GM21825 (cell line): ENCODE results near the gene KLHL35.

Experiments
- ATAC-seq: cut with Tn5 transposase; IDR thresholded peaks from one replicate; pipeline ENCODE4 v1.9.1; 2021; ENCODE audit warnings: mild to moderate bottlenecking, moderate library complexity; ENCODE audit not compliant: unreplicated experiment

Gene KLHL35, protein sequence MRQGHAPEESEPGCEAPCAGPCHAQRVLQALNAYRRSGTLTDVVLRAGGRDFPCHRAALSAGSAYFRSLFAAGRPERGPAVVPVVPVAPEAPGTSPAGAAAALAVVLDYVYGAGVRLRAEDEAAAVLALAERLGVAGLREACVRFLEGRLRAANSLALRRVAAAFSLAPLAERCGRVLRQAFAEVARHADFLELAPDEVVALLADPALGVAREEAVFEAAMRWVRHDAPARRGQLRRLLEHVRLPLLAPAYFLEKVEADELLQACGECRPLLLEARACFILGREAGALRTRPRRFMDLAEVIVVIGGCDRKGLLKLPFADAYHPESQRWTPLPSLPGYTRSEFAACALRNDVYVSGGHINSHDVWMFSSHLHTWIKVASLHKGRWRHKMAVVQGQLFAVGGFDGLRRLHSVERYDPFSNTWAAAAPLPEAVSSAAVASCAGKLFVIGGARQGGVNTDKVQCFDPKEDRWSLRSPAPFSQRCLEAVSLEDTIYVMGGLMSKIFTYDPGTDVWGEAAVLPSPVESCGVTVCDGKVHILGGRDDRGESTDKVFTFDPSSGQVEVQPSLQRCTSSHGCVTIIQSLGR

GRCh38 chr11:75432911-75433321 lies at the start of gene KLHL35:
TSS of gene KLHL35 (minus strand) at chr11:75433203. CDS start at chr11:75430629, 2,574 bp downstream.
- ATAC-seq, result no peak

DNA sequence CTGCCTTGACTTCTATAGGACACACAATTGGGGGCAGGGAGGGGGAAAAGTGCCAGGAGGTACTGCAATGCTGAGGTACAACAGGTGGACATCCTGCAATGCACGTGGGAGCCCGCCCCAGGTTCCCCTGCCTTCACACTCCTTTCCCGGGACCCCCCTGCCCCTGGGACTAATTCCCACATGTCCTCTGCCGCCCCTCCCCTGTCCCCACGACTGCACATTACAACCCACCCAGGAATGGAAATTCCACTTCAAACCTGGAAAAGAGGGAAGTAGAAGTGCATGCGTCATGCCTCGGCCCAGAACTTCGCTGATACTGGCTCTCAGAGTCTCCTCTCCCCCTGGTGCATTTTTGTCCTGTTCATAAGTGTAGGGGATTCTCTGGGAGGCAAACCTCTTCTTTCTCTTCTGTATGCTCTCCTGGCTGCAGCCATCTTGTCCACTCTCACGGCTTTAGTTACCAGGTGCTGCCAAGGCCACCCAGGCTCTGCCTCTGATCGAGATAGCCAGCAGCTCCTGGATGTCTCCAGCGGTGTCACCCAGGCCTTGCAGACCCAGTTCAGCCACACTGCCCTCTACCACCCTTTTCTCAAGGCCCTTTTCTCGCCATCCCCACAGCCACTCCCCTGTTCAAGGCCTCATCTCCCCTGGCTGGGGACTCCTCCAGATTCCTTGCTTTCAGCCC lies 49.1 kb upstream of the KLHL35 start:
- no peak for ATAC-seq

- ATAC-seq, result no peak
These were observed 48.4 kb upstream of the KLHL35 start for GRCh38 chr11:75481223-75481921.

DNA sequence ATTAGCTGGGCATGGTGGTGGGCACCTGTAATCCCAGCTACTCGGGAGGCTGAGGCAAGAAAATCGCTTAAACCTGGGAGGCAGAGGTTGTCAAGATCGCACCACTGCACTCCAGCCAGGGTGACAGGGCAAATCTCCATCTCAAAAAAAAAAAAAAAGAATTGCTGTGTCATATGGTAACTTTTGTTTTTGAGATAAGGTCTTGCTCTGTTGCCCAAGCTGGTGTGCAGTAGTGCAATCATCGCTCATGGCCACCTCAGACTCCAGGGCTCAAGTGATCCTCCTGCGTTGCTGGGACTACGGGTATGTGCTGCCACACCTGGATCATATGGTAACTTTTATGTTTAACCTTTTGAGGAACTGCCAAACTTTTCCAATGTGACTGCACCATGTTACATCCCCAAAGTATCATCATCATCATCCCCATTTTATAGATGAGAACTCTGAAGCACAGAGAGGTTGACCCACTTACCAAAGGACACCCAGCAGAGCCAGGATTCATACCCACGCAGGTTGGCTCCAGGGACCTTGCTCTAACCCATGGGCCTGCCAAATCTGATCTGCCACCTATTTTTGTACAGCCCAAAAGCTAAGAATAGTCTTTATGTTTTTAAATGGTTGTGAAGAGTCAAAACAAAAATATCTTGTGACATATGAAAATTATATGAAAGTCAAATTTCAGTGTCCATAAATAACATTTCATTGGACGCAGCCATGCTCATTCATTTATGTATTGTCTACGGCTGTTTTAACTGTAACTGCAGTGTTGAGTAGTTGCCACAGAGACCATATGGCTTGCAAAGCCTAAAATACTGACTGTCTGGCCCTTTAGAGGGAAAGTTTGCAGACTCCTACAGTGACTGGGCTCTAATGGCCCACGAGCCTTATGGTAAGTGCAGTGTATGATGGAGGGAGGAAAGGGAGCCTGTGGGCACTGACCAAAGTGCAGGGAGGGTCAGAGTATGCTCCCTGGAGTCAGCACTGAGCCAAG lies 47.5 kb upstream of the KLHL35 start:
- no peak for ATAC-seq

GRCh38 chr11:75479597-75480145 lies 46.7 kb upstream of the KLHL35 start:
- ATAC-seq, result no peak

GRCh38 chr11:75478783-75479596 lies 46.0 kb upstream of the KLHL35 start:
- no peak for ATAC-seq

GRCh38 chr11:75477614-75477935 lies 44.6 kb upstream of the KLHL35 start:
- no peak for ATAC-seq

DNA sequence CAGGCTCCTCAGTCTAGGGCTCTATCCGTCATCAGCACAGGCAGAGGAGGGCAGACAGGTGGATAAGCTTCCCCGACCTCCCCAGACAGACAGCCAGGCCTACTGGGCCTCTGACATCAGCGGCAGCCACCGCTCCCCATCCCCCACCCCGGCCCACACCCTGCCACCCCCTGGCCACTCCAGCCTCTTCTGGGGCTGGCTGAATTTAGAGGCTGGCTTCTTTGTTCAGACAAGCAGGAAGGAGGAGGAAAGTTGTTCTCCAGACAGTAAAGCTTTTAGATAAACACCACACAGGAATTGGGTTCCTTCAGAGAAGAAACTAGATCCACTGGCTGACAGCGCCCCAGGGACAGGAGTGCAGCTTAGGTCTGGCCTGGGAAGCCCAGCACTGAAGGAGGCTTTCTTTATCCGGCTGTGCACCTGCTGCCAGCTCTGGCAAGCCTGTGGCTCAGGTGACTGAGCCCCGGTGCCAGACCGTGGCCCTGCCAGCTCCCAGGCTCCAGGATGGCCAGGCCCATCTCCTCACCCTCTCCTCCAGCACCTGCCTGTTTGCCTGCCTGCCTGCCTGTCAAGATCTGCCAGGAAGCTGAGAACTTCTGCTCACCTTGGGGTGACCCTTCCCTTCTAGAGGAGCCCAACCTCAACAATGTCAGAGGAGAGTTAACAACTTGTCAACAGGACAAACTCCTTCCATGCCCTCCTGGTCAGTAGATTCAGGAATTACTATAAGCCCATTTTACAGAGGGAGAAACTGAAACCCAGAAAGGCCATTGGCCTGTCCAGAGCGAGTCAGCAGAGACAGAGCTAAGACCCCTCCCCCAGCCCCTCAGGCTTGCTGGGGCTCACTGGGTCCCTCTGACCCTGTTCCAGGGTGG lies 44.0 kb upstream of the KLHL35 start:
- no peak for ATAC-seq

DNA sequence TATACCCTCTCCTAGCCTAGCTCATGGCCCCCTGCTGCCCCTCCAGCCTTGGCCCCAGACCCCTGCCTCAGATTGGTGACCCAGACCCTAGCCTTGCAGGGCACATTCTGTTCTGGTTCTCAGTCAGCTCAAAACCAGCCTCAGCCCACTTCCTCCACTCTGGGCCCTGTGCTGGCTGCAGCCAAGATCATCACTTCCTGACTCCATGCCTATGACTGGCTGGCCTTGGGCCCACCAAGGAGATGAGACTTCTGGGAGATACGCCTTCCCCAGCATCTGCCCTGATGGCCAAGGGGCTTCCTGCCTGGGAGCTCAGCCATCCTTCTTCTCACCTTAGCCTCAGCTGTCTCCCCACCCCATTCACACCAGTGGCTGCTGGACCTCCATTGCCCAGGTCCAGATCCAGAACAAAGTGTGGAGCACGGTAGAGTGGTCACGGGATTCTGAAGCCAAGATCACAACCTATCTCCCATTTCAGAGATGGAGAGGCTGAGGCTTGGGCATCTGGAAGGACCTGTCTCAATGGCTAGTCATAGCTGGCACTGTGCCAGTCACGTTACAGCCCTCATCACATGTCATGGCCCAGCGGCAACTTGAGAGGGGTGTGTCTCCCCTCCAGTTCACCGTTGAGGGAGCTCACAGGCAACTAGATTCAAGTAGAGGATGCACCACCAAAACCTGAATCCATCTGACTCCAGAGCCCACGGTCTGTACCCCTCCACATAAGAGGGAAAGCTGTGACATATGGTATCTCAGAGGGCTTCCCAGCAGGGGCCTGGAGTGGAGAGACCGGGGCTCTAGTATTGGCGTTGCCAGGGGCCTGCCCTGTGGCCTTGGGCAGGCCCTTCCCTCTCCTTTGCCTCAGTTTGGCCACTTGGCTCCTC lies 43.0 kb upstream of the KLHL35 start:
- ATAC-seq, result no peak

DNA sequence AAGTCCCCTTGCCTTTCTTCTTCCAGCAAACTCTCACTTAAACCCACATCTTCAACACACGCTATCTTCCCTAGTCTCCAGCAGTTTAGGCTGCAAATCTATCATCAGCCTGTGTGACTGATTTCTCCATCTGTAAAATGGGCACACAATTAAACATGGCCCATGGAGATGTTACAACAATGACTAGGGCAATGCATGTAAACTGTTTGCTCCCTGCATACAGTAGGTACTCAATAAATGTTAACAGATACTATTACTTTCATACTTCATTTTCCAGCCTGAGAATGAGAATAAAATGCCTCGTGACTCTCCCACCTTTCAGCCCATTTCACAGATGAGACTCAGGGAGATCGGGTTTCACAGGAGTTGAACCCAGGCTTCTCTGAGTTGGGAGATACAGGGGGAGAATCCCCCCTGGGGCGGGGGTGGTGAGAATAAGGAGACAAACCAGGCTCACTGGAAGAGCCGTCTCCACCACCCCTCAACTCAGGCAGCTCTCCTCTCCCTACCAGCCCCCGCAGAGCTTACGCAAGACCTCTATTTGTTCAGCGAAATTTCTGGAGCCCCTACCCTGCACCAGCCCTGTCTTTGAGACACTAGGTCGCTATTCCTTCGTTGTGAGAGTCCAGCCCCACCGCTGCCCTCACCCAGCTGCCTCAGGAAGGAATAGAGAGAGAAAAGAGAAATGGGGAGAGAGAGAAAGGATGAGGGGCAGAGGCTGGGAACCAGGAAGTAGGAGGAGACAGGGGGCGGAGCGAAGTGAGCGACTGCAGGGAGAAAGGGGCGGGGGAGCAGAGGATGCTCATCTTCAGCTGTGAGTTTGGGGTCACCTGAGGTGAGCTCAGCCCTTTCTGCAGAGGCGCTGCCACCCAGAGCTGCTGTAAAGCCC lies 42.1 kb upstream of the KLHL35 start:
- ATAC-seq, result no peak

DNA sequence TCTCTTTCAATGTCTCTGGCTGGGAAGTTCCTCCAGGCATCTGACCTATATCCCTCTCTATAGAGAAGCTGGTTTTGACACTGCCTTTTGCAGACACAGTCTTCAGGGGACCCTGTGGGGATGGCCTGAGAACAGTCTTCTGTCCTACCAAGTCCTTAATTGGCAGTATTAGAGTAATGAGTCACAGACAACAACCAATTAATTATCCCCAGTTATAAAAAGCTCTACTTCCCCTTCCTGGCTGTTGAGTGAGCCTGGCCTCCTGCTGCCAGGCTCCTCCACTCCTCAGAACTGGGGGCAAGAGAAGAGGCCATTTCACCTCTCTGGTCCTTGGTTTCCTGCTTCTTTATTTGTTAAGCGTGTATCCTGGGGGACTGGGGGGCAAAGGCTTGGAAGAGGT lies 41.2 kb upstream of the KLHL35 start:
- ATAC-seq, result no peak

- no peak for ATAC-seq
These were observed 40.7 kb upstream of the KLHL35 start for GRCh38 chr11:75473684-75474083.

DNA sequence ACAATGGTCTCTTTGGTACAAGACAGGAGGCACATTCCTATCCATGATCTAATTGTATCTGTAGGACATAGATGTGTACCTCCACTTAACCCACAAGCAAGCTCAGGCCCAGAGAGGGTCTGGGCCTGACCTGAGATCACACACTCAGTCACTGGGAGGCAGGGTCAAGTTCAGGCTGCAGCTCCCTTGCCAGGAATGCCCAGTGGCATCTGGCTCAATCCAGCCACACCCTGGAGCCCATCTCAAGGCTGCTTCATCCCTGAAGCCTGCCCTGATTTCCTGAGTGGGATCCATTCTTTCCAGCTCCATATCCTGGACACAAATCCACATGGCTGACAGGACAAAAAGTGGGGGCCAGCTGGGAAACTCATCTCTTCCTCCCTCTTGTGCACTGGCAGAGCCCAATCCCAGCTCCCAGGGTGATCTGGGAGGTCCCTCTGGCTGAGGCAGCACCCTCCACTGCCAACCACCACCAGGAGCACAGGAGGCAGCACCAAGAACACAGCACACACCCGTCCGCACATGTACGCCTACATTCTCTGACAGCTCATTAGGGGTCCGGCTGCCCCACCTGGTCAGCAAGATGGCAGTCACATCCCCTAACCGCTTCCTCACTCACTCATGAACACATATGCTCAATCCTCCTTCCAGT lies 39.2 kb upstream of the KLHL35 start:
- no peak for ATAC-seq

DNA sequence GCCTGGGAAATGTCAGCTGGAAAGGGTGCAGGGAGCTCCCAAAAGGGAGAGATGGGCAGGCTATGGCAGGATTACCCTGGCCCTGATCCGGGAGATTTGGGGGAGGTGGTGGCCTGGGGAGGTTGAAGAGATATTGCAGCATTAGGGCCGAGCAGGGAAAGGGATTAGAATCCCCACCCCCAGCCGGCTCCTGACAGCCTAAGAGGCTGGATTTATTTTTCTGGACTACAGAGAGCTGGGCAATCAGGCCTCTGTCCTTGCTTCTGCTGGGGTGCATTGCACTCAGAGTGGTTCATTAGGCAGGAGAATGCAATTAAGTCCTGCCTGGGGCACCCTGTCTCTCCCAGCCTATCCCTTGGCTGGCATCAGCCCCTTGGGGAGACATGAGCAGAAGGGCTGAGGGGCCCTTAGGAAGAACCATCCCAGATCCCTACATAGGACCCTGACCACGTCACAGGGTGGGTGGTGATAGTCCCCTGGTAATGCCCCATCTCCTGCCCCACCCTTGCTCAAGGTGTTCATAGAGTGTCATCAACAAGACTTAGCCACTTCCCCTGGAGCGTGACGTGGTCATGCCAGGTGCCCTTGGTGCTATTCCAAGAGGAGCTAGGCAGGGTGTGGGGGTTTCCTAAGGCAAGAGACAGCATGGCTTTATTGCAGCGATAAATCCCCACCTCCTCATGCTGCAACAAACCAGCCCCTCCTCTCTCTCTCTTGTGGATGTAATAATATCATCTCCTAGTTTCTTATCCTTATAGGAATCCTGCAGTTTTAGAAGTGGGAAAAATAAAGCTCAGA lies 38.4 kb upstream of the KLHL35 start:
- ATAC-seq, result no peak
